ENCODE results near the gene PLCB3.
"Not testable (repeated sequence)": the region's sequence is repeated elsewhere in the genome, so short reads cannot be mapped to it uniquely, and the experiment has no call there.

PLCB3 gene

GRCh38 chr11:64303109-64304031 is 52.0 kb downstream of the PLCB3 start:
- DNase-seq (ENCODE audit: low read depth in 2 of 2), result no peak

GRCh38 chr11:64304032-64304315 is 52.6 kb downstream of the PLCB3 start:
- DNase-seq (ENCODE audit: low read depth in 2 of 2), result no peak

GRCh38 chr11:64304316-64305072 is 53.2 kb downstream of the PLCB3 start:
- DNase-seq (ENCODE audit: low read depth in 2 of 2), result peak; percentile 85 to 86

- peak; percentile 99 for DNase-seq (ENCODE audit: low read depth in 2 of 2)
Observed at GRCh38 chr11:64305075-64305690, 53.9 kb downstream of the PLCB3 start, which contains the start of gene ESRRA. Gene ESRRA (plus strand): TSS chr11:64305524. CDS start chr11:64307180, 1,656 bp downstream.

GRCh38 chr11:64305691-64306562 is 54.6 kb downstream of the PLCB3 start:
- DNase-seq (ENCODE audit: low read depth in 2 of 2), result peak; percentile 41 to 51

- no peak for DNase-seq (ENCODE audit: low read depth in 2 of 2)
Observed at GRCh38 chr11:64306563-64306875, 55.2 kb downstream of the PLCB3 start.

GRCh38 chr11:64306876-64307622 is 55.7 kb downstream of the PLCB3 start:
- no peak for DNase-seq (ENCODE audit: low read depth in 2 of 2)

- DNase-seq (ENCODE audit: low read depth in 2 of 2), result not testable (repeated sequence)
Observed at GRCh38 chr11:64307795-64308194, 56.5 kb downstream of the PLCB3 start.

GRCh38 chr11:64312947-64313346 is 61.6 kb downstream of the PLCB3 start:
- no peak for DNase-seq (ENCODE audit: low read depth in 2 of 2)

- DNase-seq (ENCODE audit: low read depth in 2 of 2), result no peak
Observed at GRCh38 chr11:64313491-64314145, 62.3 kb downstream of the PLCB3 start.

GRCh38 chr11:64314146-64314804 is 62.9 kb downstream of the PLCB3 start:
- DNase-seq (ENCODE audit: low read depth in 2 of 2), result no peak

- no peak for DNase-seq (ENCODE audit: low read depth in 2 of 2)
Observed at GRCh38 chr11:64314805-64315561, 63.7 kb downstream of the PLCB3 start.

GRCh38 chr11:64315667-64316526 is 64.6 kb downstream of the PLCB3 start:
- not testable (repeated sequence) for DNase-seq (ENCODE audit: low read depth in 2 of 2)

- DNase-seq (ENCODE audit: low read depth in 2 of 2), result no peak
Observed at GRCh38 chr11:64316672-64317324, 65.5 kb downstream of the PLCB3 start.

GRCh38 chr11:64317325-64317960 is 66.1 kb downstream of the PLCB3 start, which contains the start of gene TRMT112:
Gene TRMT112 (minus strand): TSS chr11:64317559. CDS start chr11:64317526, 33 bp downstream.
- peak; percentile 89 to 96 for DNase-seq (ENCODE audit: low read depth in 2 of 2)

- peak; percentile 84 to 91 for DNase-seq (ENCODE audit: low read depth in 2 of 2)
Observed at GRCh38 chr11:64317961-64318765, 66.8 kb downstream of the PLCB3 start, which contains the start of gene PRDX5. Gene PRDX5 (plus strand): TSS chr11:64318121. CDS start chr11:64318216, 95 bp downstream.

Data from activated CD8-positive, alpha-beta memory T cell treated with anti-CD3 and anti-CD28 coated beads for 4 hours (primary cell).